Measurements from ENCODE around the gene E2F4. TPM values are rescaled to one million over a fixed set of nuclear protein-coding genes. Genes with fewer than 3 reads are reported as not detected.
A peak's percentile ranks its signal among the peaks of the same experiment; 100 is the strongest.

Gene E2F4
- total and polyA plus RNA-seq, 2 experiments from 2014 or later: 67.0 to 135 TPM

- no peak for TF ChIP-seq ZNF462 (CRISPR knock-in tag; IDR thresholded peaks at IDR 0.05)
- peak; percentile 44 for TF ChIP-seq REST (IDR thresholded peaks at IDR 0.05; ENCODE audit: unreplicated experiment)
- TF ChIP-seq EZH2phosphoT487 (IDR thresholded peaks at IDR 0.05; ENCODE audit: unreplicated experiment): no peak
These were observed 7.3 kb downstream of the E2F4 start, which contains the start of gene ELMO3 (continued) for GRCh38 chr16:67199011-67199807.

GRCh38 chr16:67199808-67200198, 7.8 kb downstream of the E2F4 start:
- Histone ChIP-seq H3K27ac (ENCODE audit: low read depth) (no peak overlapping the region), H4K20me1 (replicated peaks; ENCODE audit: insufficient read depth) (peaks cover 9% of the 10 kb centered on the region; the same call in 1 of the 2 replicates), H3F3A (replicated peaks; ENCODE audit: low read depth) (peaks cover 18% of the 10 kb centered on the region; the same call in 1 of the 2 replicates), H3K4me1 (ENCODE audit: insufficient read depth) (peaks cover 9% of the 10 kb centered on the region), H3K4me3 (peak overlapping the region; percentile 79), H3K9me2 (ENCODE audit: insufficient read depth) (no peaks in the 10 kb centered on the region), H3K36me3 (ENCODE audit: insufficient read depth) (peaks cover 20% of the 10 kb centered on the region; the same call in 1 of the 2 replicates), H2AFZ (peak overlapping the region; percentile 96), H3K4me2 (peak overlapping the region; percentile 92), H3K79me2 (replicated peaks; ENCODE audit: insufficient read depth) (no peaks in the 10 kb centered on the region), H3K27me3 (ENCODE audit: insufficient read depth) (no peaks in the 10 kb centered on the region)
- TF ChIP-seq CREB1 (CRISPR knock-in tag; IDR thresholded peaks at IDR 0.05; ENCODE audit: low read depth) (no peak), CTCF (conservative IDR thresholded peaks at IDR 0.05; ENCODE audit: low read depth in 2 of 2) (peak; percentile 16 to 70)
- Mint-ChIP-seq H3K4me3 (peak overlapping the region; percentile 86), H3K27ac (peak overlapping the region; percentile 83), H3K36me3 (ENCODE audit: low read depth) (peaks cover 38% of the 10 kb centered on the region), H3K27me3 (ENCODE audit: insufficient read depth, low read depth, poor library complexity) (peaks cover 15% of the 10 kb centered on the region), H3K4me1 (peaks cover 6% of the 10 kb centered on the region), H3K9me3 (no peaks in the 10 kb centered on the region)
- ATAC-seq: peak; percentile 71
- DNase-seq (ENCODE audit: low spot score): peak; percentile 82
